Endothelial cell of umbilical vein (primary cell): ENCODE results near the gene THUMPD3. TPM values are rescaled to one million over a fixed set of nuclear protein-coding genes. Genes with fewer than 3 reads are reported as not detected.

ENCODE experiments used
- BruUV-seq: library from RNA; stranded (reverse); fragments of 400-500 nt; replicated peaks from 2 replicates; lab custom pipeline; 2021; lab: Mats Ljungman, UMichigan
- CTCF ChIA-PET: fragments of 300-600, 350-600 bp; sonication (Branson Sonifier 250); formaldehyde crosslinking; loops from one replicate; lab custom pipeline; 2021; ENCODE audit warnings: antibody characterized with exemption, inconsistent platforms; lab: Charles Lee
- POLR2A ChIA-PET: fragments of 300-600, 350-600 bp; sonication (Branson Sonifier 250); formaldehyde crosslinking; loops from one replicate; lab custom pipeline; 2021; ENCODE audit warnings: antibody characterized with exemption, inconsistent platforms; lab: Charles Lee
- DNase-seq: peaks from one replicate; pipeline ENCODE4 v3.0.0-alpha.2; 2011; ENCODE audit warnings: low read depth, low spot score
- FAIRE-seq: peaks from 2 replicates; lab custom pipeline; 2011; peaks lifted over from hg19 to GRCh38; lab: Jason Lieb, UNC
- H2AFZ ChIP-seq: 2 replicates; pipeline ENCODE4 v1.6.0; 2012; ENCODE audit warnings: low read depth, low read length, control low read depth, inconsistent platforms
- H3K27ac ChIP-seq: 2 replicates; pipeline ENCODE4 v1.5.1; 2011; ENCODE audit warnings: low read depth, mild to moderate bottlenecking, control low read depth, low read length, moderate library complexity; ENCODE audit not compliant: insufficient read depth
- H3K27me3 ChIP-seq, 2 experiments: 2 replicates each; pipeline versions ENCODE4 v1.6.0 to v1.6.1; 2011; ENCODE audit warnings: low read length in 2 of 2, mixed read lengths in 1 of 2; ENCODE audit not compliant: control insufficient read depth in 2 of 2, insufficient read depth in 2 of 2
- H3K36me3 ChIP-seq, 2 experiments: 2 replicates in 1 of 2; 3 replicates in 1 of 2; pipeline ENCODE4 v1.5.1; 2011; ENCODE audit warnings: low read length in 2 of 2, mild to moderate bottlenecking in 1 of 2, moderate library complexity in 1 of 2; ENCODE audit not compliant: control insufficient read depth in 2 of 2, insufficient read depth in 2 of 2; ENCODE audit errors: extremely low read depth in 1 of 2
- H3K4me1 ChIP-seq: 3 replicates; pipeline ENCODE4 v1.5.1; 2011; ENCODE audit warnings: mild to moderate bottlenecking, low read length; ENCODE audit not compliant: control insufficient read depth, insufficient read depth; ENCODE audit errors: extremely low read depth
- H3K4me2 ChIP-seq: 2 replicates; pipeline ENCODE4 v1.6.1; 2011; ENCODE audit warnings: low read length, control low read depth, mixed read lengths; ENCODE audit not compliant: insufficient read depth
- H3K4me3 ChIP-seq, 3 experiments: fragments of 200-600 bp in 1 of 3; sonication (generic), shearing (Covaris generic) in 1 of 3; replicated peaks in 1 of 3; 2 replicates each; pipeline ENCODE4 v1.5.1; 2011 to 2016; ENCODE audit warnings: control low read depth in 3 of 3, low read length in 3 of 3, mild to moderate bottlenecking in 2 of 3, inconsistent platforms in 1 of 3, low read depth in 1 of 3, moderate library complexity in 1 of 3; ENCODE audit not compliant: insufficient read depth in 1 of 3
- H3K79me2 ChIP-seq: 2 replicates; pipeline ENCODE4 v1.6.0; 2012; ENCODE audit warnings: low read length, inconsistent platforms; ENCODE audit not compliant: control insufficient read depth, insufficient read depth
- H3K9ac ChIP-seq: replicated peaks from 2 replicates; pipeline ENCODE3; 2011; ENCODE audit warnings: low read length, control low read depth; ENCODE audit not compliant: insufficient read depth; ENCODE audit errors: extremely low read depth
- H3K9me1 ChIP-seq: replicated peaks from 3 replicates; pipeline ENCODE4 v1.6.0; 2011; ENCODE audit warnings: mild to moderate bottlenecking, low read length; ENCODE audit not compliant: control insufficient read depth, insufficient read depth; ENCODE audit errors: extremely low read depth
- H3K9me3 ChIP-seq: replicated peaks from 2 replicates; pipeline ENCODE4 v1.5.1; 2012; ENCODE audit warnings: low read length, inconsistent platforms; ENCODE audit not compliant: control insufficient read depth, insufficient read depth
- H4K20me1 ChIP-seq: replicated peaks from 2 replicates; pipeline ENCODE3; 2011; ENCODE audit warnings: mild to moderate bottlenecking, low read length; ENCODE audit not compliant: control insufficient read depth, insufficient read depth; ENCODE audit errors: extremely low read depth
- GATA2 ChIP-seq: IDR thresholded peaks from 2 replicates; pipeline ENCODE4 v1.7.0; 2011; ENCODE audit warnings: low read depth, mild to moderate bottlenecking, moderate library complexity, mixed read lengths, low read length; ENCODE audit not compliant: insufficient read length, insufficient read depth
- JUN ChIP-seq: IDR thresholded peaks from 2 replicates; pipeline ENCODE4 v1.6.1; 2011; ENCODE audit warnings: borderline replicate concordance, low read depth; ENCODE audit not compliant: insufficient read length, insufficient read depth
- MYC ChIP-seq: IDR thresholded peaks from one replicate; pipeline ENCODE4 v1.6.1; 2011; ENCODE audit warnings: mild to moderate bottlenecking, low read depth, low read length
- POLR2A ChIP-seq: IDR thresholded peaks from 2 replicates; pipeline ENCODE4 v1.6.1; 2012; ENCODE audit warnings: low read depth, mild to moderate bottlenecking, control low read depth, low read length
- POLR2AphosphoS5 ChIP-seq: IDR thresholded peaks from 2 replicates; pipeline ENCODE4 v1.6.1; 2012; ENCODE audit warnings: low read depth, mild to moderate bottlenecking, control low read depth, low read length, moderate library complexity; ENCODE audit not compliant: insufficient read depth
- dilution Hi-C: fragments of 300-500 bp; cut with MboI; formaldehyde crosslinking; loops from one replicate; pipeline ENCODE4 v1.15.0; 2019; ENCODE audit warnings: low sequenced_read_pairs; ENCODE audit not compliant: extremely low pct_ligation_motif_present
- intact Hi-C: fragments of 100-400 bp; cut with micrococcal nuclease; formaldehyde crosslinking; loops from one replicate; pipeline ENCODE4 v1.10.0; 2022
- polyA plus RNA-seq, 4 experiments: library from polyadenylated mRNA; depleted of rRNA in 3 of 4; stranded (reverse) in 3 of 4; unstranded in 1 of 4; fragments of >200 nt; gene quantifications; 2 replicates each; pipeline versions ENCODE4 v1.2.1 to v1.2.3, GENCODE V29; 2011 to 2012; ENCODE audit warnings: missing spikeins in 1 of 4
- total RNA-seq: library from RNA; stranded (reverse); gene quantifications from 2 replicates; pipeline ENCODE4 v1.2.3, GENCODE V29; 2021
- TF ChIP-seq, protein P1 (sequence below): IDR thresholded peaks from 2 replicates; pipeline ENCODE4 v1.6.1; 2011; ENCODE audit not compliant: insufficient read depth, insufficient read length
- TF ChIP-seq, protein P2 (sequence below), 2 donors: IDR thresholded peaks; 1 replicate in 1 of 2; 2 replicates in 1 of 2; pipeline ENCODE4 v1.5.1; 2011; ENCODE audit warnings: low read length in 2 of 2, mild to moderate bottlenecking in 2 of 2, moderate library complexity in 2 of 2, control low read depth in 1 of 2, inconsistent platforms in 1 of 2, low read depth in 1 of 2; ENCODE audit not compliant: insufficient read depth in 1 of 2; ENCODE audit errors: extremely low read depth in 1 of 2

THUMPD3 gene
- total and polyA plus RNA-seq, 2 donors (not counting 3 experiments of a cell fraction or from before 2014, with no cell fraction given), result 10.0 to 26.5 TPM

DNA sequence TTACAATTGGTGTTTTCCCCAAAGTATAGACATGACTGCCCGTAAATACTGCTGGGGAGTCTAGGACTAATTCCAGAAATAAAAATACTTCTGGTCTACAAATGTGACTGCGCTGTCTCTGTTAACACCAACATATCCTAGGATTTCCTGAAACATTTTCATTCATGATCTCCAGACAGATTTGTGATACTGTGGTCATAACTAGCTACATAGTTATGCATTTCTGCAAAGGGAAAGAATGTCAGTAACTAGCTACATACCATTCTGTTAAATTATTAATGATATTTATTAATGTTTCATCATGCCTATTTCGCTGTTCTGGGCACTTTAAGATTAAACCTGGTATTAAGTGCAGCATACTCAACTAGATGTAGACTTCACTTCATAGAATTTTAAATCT, 67.9 kb downstream of the THUMPD3 start:
- Histone ChIP-seq H3K4me1 (no peaks in the 10 kb centered on the region), H3K4me3 (no peak overlapping the region), H4K20me1 (peaks cover 4% of the 10 kb centered on the region), H2AFZ (no peak overlapping the region), H3K27ac (no peak overlapping the region), H3K9me1 (no peaks in the 10 kb centered on the region), H3K4me2 (no peak overlapping the region), H3K27me3 (no peaks in the 10 kb centered on the region), H3K36me3 (peaks cover 37 to 50% of the 10 kb centered on the region in 2 experiments), H3K79me2 (peaks cover 70% of the 10 kb centered on the region), H3K9me3 (no peaks in the 10 kb centered on the region), H3K9ac (no peak overlapping the region)
- FAIRE-seq, result no peak
- no TSS peak for BruUV-seq
- no peak for TF ChIP-seq JUN
- TF ChIP-seq, protein P1, sequence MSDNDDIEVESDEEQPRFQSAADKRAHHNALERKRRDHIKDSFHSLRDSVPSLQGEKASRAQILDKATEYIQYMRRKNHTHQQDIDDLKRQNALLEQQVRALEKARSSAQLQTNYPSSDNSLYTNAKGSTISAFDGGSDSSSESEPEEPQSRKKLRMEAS, result no peak
- TF ChIP-seq POLR2A, result no peak
- TF ChIP-seq MYC, result no peak
- TF ChIP-seq GATA2, result no peak
- CTCF ChIA-PET, result no interaction called here
- POLR2A ChIA-PET, result no interaction called here
- no peak for DNase-seq
- dilution Hi-C loops, result no loop called here
- intact Hi-C loops, result no loop called here

DNA sequence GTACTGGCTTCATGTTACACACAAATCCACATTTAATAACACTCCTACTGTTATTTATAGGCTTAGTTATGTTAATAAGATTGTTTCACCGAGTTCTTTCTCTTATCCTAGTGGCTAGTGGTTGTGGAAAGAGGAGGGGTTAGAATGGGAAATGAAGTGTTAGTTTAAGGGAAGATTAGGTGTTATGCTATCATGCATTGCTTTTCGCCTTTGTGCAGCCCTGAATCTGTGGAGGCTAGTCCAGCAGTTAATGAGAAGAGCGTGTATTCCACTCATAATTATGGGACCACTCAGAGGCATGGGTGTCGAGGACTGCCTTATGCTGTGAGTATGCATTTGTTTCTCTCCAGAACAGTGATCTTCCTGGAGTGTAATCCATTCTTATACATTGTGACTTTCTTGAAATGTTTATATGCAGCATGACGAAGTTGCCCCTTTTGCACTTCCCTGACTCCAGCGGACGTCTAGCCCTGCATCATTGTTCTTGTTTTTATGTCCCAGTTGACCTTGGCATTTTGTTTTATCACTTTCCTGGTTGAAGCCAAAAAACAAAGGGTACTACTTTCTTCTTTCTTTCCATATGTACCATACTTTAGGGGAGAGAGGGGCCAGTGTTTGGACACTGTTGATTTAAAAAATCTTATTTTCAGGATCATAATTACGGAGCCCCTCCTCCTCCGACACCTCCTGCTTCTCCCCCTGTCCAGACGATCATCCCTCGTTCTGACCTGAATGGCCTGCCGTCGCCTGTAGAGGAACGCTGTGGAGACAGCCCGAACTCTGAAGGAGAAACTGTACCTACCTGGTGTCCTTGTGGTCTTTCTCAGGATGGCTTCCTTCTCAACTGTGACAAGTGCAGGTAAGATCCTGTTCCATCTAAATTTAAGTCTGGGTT, 71.0 kb downstream of the THUMPD3 start:
- FAIRE-seq (no peak), DNase-seq (no peak)
- Histone ChIP-seq H3K27me3 (no peaks in the 10 kb centered on the region), H3K4me2 (no peak overlapping the region), H2AFZ (no peak overlapping the region), H3K36me3 (peaks cover 43 to 54% of the 10 kb centered on the region in 2 experiments), H3K4me1 (no peaks in the 10 kb centered on the region), H3K79me2 (peaks cover 64% of the 10 kb centered on the region), H4K20me1 (peaks cover 7% of the 10 kb centered on the region), H3K9ac (no peak overlapping the region), H3K4me3 (no peak overlapping the region), H3K9me1 (no peaks in the 10 kb centered on the region), H3K9me3 (no peaks in the 10 kb centered on the region), H3K27ac (no peak overlapping the region)
- CTCF ChIA-PET, result no interaction called here
- dilution Hi-C loops (no loop called here), intact Hi-C loops (no loop called here)
- TF ChIP-seq, protein P2, sequence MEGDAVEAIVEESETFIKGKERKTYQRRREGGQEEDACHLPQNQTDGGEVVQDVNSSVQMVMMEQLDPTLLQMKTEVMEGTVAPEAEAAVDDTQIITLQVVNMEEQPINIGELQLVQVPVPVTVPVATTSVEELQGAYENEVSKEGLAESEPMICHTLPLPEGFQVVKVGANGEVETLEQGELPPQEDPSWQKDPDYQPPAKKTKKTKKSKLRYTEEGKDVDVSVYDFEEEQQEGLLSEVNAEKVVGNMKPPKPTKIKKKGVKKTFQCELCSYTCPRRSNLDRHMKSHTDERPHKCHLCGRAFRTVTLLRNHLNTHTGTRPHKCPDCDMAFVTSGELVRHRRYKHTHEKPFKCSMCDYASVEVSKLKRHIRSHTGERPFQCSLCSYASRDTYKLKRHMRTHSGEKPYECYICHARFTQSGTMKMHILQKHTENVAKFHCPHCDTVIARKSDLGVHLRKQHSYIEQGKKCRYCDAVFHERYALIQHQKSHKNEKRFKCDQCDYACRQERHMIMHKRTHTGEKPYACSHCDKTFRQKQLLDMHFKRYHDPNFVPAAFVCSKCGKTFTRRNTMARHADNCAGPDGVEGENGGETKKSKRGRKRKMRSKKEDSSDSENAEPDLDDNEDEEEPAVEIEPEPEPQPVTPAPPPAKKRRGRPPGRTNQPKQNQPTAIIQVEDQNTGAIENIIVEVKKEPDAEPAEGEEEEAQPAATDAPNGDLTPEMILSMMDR (IDR thresholded peaks at IDR 0.05; ENCODE audit: extremely low read depth in 1 of 2, insufficient read depth in 1 of 2, low read depth in 1 of 2, low read length in 2 of 2), result no peak
- TF ChIP-seq POLR2AphosphoS5, result no peak
- POLR2A ChIA-PET, result interaction anchor here (1.4 kb wide), 1 partner anchor 38 kb away, joined by 3 read pairs; no protein-coding TSS in a partner anchor
- BruUV-seq, result no TSS peak
